Medulla oblongata (tissue), 1 donor: ENCODE data around the gene PTPRD.

Source experiments
- DNase-seq: peaks from one replicate; pipeline ENCODE4 v3.0.0-alpha.2; 2015; ENCODE audit errors: extremely low spot score

The PTPRD gene

DNA sequence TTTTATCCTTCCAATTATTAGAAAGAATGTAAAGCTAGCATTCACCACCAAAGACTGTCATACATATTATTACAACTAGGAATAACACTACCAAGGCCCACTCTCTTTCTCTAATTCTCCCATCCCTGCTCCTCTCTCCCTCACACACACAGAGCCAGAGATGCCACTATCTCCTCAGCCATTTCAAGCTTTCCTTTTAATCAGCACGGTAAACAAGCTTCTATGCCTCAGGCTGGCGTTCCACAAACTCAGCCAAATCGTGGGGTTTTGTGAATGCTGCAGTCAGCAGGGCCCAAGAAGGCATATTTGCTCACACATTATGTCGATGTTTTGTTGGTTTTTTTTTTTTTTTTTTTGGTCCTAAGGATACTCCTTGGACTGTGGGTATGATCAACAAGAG is 1833.3 kb downstream of the PTPRD start:
- no peak for DNase-seq

GRCh38 chr9:8778356-8778755 is 1834.4 kb downstream of the PTPRD start:
- peak; percentile 29 for DNase-seq

- no peak for DNase-seq
These were observed 1840.5 kb downstream of the PTPRD start for GRCh38 chr9:8772302-8772701.

DNA sequence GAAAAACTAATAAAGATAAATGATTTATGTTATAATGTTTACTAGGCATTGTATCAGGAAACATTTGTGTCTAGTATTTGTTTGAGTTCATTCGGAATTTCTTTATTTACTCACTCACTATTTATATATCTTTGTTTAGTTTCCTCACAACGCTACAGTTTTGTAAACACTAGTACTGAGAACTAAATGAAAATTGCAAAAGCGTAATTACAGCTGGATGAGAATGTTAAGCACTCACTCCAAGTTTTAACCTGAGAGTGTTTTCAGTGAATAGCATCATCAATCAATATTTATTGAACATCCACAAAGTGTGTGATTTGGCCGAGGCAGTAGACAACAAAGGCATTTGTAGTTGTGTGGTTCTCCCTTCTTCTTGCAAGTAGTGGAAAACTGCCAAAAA is 1843.6 kb downstream of the PTPRD start:
- DNase-seq, result no peak

DNA sequence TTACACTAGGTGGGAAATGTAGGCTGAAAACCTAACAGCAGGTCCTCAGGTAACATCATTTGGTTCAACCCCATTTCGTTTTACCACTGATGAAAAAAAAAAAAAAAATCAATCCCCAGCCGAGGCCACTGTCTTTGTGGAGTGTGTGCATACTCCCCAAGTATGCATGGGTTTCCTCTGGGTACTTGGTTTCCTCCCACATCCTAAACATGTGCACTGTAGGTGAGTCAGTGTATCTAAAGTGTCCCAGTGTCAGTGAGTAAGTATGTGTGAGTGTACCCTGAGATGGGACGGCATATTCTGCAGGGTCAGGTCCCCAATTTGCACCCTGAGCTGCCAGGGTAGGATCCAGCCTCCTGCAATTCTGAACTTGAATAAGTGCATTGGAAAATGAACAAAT is 1846.7 kb downstream of the PTPRD start:
- no peak for DNase-seq

DNA sequence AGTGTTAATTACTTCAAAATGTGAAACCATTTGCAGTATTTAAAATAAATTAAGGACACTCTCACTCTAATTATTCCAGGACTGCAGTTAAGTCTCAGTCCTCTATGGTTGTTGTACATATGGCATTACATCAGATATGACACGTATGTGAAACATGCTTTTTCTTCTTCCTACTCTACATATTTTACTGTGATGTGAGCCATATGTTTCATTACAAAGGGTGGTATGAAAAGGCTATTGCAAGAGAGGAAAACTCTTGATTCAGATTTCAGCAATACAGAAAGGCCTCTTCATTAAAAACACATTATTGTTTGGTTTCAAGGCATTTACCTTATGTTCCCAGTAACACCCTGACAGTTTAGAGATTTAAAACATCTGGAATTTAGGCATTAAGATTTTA is 1848.8 kb downstream of the PTPRD start:
- no peak for DNase-seq

- no peak for DNase-seq
These were observed 1850.2 kb downstream of the PTPRD start for GRCh38 chr9:8762479-8763085.

DNA sequence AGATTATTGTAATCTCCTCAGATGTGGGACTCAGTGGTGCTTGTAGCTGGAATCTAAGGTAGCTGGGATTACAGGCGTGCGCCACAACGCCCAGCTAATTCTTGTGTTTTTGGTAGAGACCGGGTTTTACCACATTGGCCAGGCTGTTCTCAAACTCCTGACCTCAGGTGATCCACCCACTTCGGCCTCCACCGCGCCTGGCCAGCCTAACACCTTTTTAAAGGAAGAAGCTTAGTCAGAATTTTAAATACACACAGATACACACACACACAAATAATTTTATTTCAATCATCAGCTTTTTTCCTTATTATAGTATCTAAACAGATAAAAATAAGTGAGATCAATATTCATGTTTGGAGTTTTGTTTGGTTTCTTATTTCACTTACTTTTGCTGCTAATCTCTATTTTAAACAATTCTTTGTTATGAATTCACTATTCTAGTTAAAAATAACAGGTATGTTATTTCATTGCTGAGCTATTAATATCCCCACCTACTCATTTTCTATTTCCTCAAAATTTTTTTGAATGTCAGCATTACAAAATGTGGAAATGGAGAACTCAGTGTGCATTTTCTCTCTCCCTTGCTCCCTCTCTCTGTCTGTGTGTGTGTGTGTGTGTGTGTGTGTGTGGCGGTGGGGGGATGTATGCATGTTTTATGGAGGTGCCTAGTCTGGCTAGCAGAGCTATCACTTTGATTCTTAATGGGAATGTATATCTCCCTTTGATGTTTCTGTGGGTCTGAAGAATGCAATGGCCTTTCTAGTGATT is 1852.6 kb downstream of the PTPRD start:
- no peak for DNase-seq

- no peak for DNase-seq
These were observed 1854.9 kb downstream of the PTPRD start for GRCh38 chr9:8757881-8758280.

GRCh38 chr9:8754751-8755150 is 1858.1 kb downstream of the PTPRD start:
- DNase-seq, result no peak

DNA sequence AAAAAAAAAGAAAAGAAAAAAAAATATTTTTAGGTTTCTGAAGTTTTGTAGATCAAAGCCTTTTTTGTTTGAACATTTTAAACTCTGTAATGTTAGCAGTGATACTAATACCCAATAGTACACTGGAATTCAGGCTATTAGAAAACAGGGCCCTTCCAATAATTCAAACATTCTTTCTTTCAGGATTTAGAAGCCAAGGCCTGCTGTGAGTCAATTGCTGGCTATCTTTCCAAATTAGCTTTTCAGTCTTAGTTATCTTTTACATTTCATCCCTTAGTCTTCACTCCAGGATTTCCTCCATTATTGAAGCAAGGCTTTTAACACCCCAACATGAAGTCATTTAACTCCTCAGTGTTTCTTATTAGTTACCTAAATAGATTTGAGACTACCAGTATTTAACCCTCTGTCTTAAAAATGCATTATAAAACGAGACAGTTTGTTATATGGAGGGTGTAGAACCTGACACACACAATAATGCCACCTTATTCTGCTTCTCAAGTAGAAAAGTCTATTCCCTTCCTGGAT is 1861.3 kb downstream of the PTPRD start:
- DNase-seq, result no peak

DNA sequence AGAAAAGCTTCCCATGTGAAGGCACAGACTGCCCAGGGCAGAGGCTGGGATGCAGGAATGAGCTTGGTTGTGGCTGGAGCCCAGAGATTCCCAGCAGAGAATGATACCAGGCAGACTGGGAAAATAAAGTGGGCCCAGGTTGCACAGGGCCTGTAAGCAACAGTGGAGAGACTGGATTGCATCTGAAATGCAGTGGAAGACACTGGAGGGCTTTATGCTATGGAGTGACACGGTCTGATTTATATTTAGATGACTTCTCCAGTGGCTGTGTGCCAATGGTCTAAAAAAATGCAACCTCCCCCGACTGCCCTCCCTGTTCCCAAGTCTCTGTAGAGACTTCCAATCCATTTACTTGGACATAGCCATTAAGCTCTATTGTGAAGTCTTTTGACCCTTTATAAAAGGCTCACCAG is 1862.2 kb downstream of the PTPRD start:
- DNase-seq, result peak; percentile 48

- no peak for DNase-seq
These were observed 1867.5 kb downstream of the PTPRD start for GRCh38 chr9:8745347-8745746.

DNA sequence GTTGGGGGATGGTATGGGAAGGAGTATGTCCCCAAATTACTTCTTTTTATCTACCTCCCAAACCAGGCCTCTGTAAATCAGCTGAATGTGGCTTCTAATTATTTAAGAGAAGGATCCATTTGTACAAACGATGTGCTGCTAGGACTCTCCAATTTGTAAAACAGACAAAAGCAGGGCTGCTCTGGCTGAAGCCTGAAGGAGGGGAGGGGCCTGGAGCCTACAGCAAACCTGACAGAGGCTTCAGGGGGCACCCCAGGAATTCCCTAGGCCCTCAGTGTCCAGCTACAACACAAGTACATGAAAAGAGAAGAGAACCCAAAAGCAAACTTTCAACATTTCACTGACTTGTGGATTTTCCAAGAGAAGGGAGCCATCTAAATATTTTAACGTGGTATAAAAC is 1873.9 kb downstream of the PTPRD start:
- DNase-seq, result no peak

DNA sequence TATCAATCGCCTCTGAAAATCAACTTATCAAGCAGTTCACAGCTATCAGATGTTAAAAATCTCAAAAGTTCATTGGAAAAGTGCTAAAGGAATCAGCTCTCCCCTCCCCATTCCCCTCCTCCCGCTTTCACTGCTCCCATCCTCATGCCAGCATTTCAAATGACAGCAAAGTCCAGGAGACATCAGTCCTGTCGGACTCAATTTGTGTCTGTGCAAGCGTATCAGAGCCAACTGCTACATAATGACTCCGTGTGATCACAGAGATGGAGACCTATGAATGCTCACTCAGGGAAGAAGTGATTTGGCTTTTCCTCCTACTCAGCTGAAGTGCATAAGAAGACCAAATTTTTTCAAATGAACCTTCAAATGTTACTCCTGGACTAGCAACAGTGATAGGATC is 1876.0 kb downstream of the PTPRD start:
- peak; percentile 40 for DNase-seq

DNA sequence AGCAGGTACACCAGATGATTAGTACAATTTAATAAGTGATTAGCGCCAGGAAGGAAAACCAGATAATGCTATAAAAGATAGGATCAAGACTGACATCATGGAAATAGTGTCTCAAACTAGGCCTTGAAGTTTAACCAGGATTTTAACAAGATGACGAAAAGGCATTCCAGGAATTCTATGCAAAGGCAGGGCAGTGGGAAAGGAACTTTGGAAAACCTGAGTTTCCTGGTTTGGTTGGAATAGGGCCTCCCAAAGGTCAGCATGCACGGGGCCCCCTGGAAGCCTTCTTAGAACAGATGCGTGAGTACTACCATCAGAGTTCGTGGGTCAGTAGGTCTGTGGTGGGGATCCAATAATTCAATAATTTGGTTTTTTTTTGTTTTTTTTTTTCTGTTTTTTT is 1878.0 kb downstream of the PTPRD start:
- DNase-seq, result no peak

DNA sequence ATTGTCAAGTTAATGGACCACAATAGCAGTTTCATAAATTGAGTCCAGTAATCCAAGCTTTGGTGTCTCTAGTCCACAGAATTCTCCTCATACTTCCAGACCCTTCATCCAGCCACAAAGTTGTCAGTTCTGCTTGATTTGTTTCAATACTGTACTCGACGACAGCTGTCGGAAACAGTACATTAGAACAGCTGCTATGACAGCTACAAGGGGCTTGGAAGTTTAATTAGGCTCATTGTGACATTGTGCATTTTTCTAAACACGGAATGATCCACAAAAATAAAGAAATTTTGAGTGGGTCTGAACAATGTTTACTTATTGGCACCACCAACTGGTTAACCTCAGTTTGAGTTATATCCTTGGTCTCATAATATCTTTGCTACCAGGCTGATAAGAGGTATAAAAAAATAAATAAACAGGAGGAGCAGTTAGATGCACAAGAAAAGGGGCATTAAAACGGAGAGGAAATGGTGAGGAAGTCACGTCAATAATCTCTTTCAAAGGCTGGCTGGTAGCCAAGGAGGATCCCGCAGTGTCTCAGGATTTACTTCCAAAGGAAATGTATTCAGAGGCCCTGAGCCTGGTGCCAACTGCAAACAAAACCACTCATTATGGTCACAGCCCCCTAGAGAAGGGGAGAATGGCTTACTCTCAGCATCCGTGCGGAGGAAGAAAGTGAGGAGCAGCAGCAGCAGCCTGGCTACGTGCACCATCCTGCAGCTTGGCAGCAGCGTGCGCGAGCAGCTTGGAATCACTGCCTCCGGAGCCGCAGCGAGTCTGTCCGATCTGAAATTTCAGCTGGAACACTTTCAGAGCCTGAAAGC is 1879.5 kb downstream of the PTPRD start:
- peak; percentile 69 for DNase-seq

DNA sequence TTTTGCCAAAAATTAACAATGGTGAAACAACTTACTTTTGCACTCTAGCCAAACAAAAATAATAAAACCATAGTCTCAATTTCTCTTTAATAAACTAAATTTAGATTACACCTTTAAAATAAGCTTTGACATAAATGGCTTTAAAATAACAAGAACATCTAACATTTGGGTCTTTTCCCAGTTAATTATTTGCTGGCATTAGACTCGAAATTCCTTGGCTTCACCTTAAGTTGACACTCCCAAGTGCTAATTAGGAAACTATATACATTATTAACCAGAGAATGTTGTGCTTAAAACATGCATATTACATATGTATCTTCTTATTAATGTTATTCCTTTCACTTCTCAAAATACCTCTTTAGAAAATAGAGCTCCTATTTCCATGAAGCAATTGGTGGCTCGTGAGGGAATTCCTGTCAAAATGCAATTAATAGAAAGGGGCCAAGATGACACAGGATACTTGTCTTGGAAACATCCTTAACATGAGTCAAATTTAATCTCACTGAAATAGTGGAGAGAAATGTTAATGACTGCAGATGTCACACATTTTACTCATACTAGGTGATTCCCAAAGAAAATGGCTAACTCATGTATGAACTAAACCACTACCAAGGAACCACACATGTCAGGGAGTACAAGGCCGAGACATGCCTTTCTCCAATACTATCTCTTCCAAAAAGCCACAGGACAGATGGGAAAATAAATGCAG is 1880.3 kb downstream of the PTPRD start:
- DNase-seq, result no peak

DNA sequence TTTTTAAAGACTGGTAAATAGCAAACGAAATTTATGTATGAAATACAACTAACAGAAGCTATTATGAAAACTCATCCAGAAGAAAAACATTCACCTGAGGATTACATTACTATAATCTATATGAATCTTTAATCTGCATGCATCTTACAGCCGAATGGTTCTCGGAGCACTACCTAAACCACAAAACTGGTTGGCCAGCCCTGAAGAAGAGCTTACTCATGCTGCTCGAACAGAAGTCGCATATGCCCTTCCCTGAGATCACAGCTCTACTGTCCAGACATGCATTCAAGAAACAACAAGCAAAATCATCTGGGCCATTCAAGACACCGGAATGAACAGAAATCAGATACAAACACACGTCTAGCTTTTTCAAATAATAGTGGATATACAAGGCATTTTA is 1882.2 kb downstream of the PTPRD start:
- DNase-seq, result no peak

GRCh38 chr9:8728910-8729309 is 1883.9 kb downstream of the PTPRD start:
- DNase-seq, result no peak

DNA sequence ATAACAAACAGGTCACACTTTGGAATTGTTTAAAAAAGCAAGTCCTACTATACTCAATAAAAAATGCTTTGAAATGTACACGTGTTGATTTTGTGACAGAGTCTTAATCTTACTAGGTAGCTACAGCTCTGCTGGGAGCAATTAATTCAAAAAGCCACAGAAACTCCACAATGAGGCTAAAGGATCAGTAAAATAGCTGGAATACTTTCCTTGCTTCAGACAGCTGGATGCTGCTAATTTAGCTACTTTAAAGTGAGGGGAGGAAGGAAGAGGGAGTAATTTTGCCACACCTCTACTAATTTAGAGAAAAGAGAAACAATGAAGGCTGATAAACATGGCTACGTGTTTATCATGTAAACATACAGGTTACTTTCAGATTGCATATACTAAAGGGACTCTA is 1885.6 kb downstream of the PTPRD start:
- no peak for DNase-seq

GRCh38 chr9:8726692-8727091 is 1886.1 kb downstream of the PTPRD start:
- DNase-seq, result no peak
